HCT116 (cell line): ENCODE data around the gene ANAPC2. TPM values are rescaled to one million over a fixed set of nuclear protein-coding genes. Genes with fewer than 3 reads are reported as not detected.

Experiments
- ATAC-seq: fragments of 200-7000 bp; cut with Tn5 transposase; 2 replicates; pipeline ENCODE4 v1.9.1; 2020; ENCODE audit warnings: mild to moderate bottlenecking, moderate library complexity
- BruUV-seq: library from RNA; stranded (reverse); fragments of 400-500 nt; replicated peaks from 2 replicates; lab custom pipeline; 2021; lab: Mats Ljungman, UMichigan
- CTCF ChIA-PET: fragments of 300-600 bp; sonication (Branson Sonifier 250); formaldehyde crosslinking; loops from one replicate; lab custom pipeline; 2021; ENCODE audit warnings: antibody characterized with exemption; lab: Charles Lee
- POLR2A ChIA-PET: fragments of 300-600, 350-600 bp; sonication (Branson Sonifier 250); formaldehyde crosslinking; loops from one replicate; lab custom pipeline; 2021; ENCODE audit warnings: antibody characterized with exemption; lab: Charles Lee
- RAD21 ChIA-PET, 2 experiments: fragments of 300-600 bp; sonication (Branson Sonifier 250); formaldehyde crosslinking; loops; one replicate each; lab custom pipeline; 2023; ENCODE audit warnings: low total read pairs in 2 of 2; ENCODE audit not compliant: uncharacterized antibody in 2 of 2, unreplicated experiment in 2 of 2, low non-redundant PET in 1 of 2; lab: Charles Lee
- DNase-seq: peaks from one replicate; pipeline ENCODE4 v3.0.0-alpha.2; 2010; ENCODE audit warnings: low read depth, low spot score
- H2AFZ ChIP-seq: fragments of 200-600 bp; shearing (Covaris generic), sonication (generic); 2 replicates; pipeline ENCODE4 v1.6.1; 2017; ENCODE audit warnings: low read depth, mixed run types, mixed read lengths, antibody characterized with exemption, low read length; ENCODE audit not compliant: poor library complexity, severe bottlenecking
- H3K27ac ChIP-seq: 2 replicates; pipeline ENCODE4 v1.5.1; 2012; ENCODE audit warnings: low read depth, low read length
- H3K27me3 ChIP-seq: fragments of 200-600 bp; sonication (generic); 2 replicates; pipeline ENCODE4 v1.6.1; 2016; ENCODE audit warnings: mixed run types, low read length, mixed read lengths; ENCODE audit not compliant: insufficient read depth
- H3K36me3 ChIP-seq, 2 experiments: fragments of 200-500 bp in 1 of 2; fragments of 200-600 bp in 1 of 2; sonication (Bioruptor generic) in 1 of 2; sonication (generic) in 1 of 2; 2 replicates each; pipeline versions ENCODE4 v1.5.1 to v1.6.1; 2014 to 2016; ENCODE audit warnings: low read length in 2 of 2, inconsistent platforms in 1 of 2, mixed read lengths in 1 of 2, mixed run types in 1 of 2; ENCODE audit not compliant: insufficient read depth in 2 of 2, control insufficient read depth in 1 of 2
- H3K4me1 ChIP-seq, 2 experiments: fragments of 200-600 bp in 1 of 2; sonication (generic) in 1 of 2; 2 replicates each; pipeline versions ENCODE4 v1.5.1 to v1.6.1; 2012 to 2017; ENCODE audit warnings: low read length in 2 of 2, inconsistent platforms in 1 of 2, mild to moderate bottlenecking in 1 of 2, mixed read lengths in 1 of 2, mixed run types in 1 of 2, moderate library complexity in 1 of 2; ENCODE audit not compliant: insufficient read depth in 2 of 2, control insufficient read depth in 1 of 2
- H3K4me2 ChIP-seq: fragments of 200-600 bp; sonication (generic); 2 replicates; pipeline ENCODE4 v1.6.1; 2017; ENCODE audit warnings: mixed run types, low read length, mixed read lengths
- H3K4me3 ChIP-seq, 2 experiments: fragments of 200-600 bp in 1 of 2; sonication (generic) in 1 of 2; replicated peaks in 1 of 2; 2 replicates each; pipeline ENCODE4 v1.5.1; 2011 to 2016; ENCODE audit warnings: low read length in 2 of 2, control low read depth in 1 of 2, low read depth in 1 of 2, mild to moderate bottlenecking in 1 of 2, mixed read lengths in 1 of 2, mixed run types in 1 of 2
- H3K79me2 ChIP-seq: fragments of 200-600 bp; sonication (generic); 2 replicates; pipeline ENCODE4 v1.6.1; 2017; ENCODE audit warnings: mild to moderate bottlenecking, mixed run types, low read length, moderate library complexity, mixed read lengths; ENCODE audit not compliant: insufficient read depth
- H3K9ac ChIP-seq: fragments of 200-600 bp; sonication (generic); 2 replicates; pipeline ENCODE4 v1.6.1; 2016; ENCODE audit warnings: low read length, mixed read lengths
- H3K9me2 ChIP-seq: fragments of 200-600 bp; sonication (generic), shearing (Covaris generic); 2 replicates; pipeline ENCODE4 v1.6.1; 2017; ENCODE audit warnings: mixed run types, mild to moderate bottlenecking, moderate library complexity; ENCODE audit not compliant: insufficient read depth
- H3K9me3 ChIP-seq, 2 experiments: fragments of 200-500 bp in 1 of 2; fragments of 200-600 bp in 1 of 2; sonication (Bioruptor generic) in 1 of 2; sonication (generic) in 1 of 2; 2 replicates each; pipeline ENCODE4 v1.6.1; 2014 to 2017; ENCODE audit warnings: low read length in 2 of 2, mixed read lengths in 2 of 2, inconsistent platforms in 1 of 2, low read depth in 1 of 2, mild to moderate bottlenecking in 1 of 2, mixed run types in 1 of 2, moderate library complexity in 1 of 2; ENCODE audit not compliant: control insufficient read depth in 1 of 2, insufficient read depth in 1 of 2
- H4K20me1 ChIP-seq: fragments of 200-600 bp; sonication (generic), shearing (Covaris generic); 2 replicates; pipeline ENCODE4 v1.6.1; 2017; ENCODE audit warnings: mixed run types, mild to moderate bottlenecking, moderate library complexity; ENCODE audit not compliant: insufficient read depth
- CBX3 ChIP-seq: IDR thresholded peaks from 2 replicates; pipeline ENCODE4 v1.6.1; 2012; ENCODE audit warnings: low read depth
- CEBPB ChIP-seq: IDR thresholded peaks from 2 replicates; pipeline ENCODE4 v1.6.1; 2012; ENCODE audit warnings: low read depth
- EGR1 ChIP-seq: IDR thresholded peaks from 2 replicates; pipeline ENCODE4 v1.6.1; 2012; ENCODE audit warnings: low read depth
- EZH2 ChIP-seq: fragments of 200-600 bp; sonication (generic); IDR thresholded peaks from 2 replicates; pipeline ENCODE4 v1.6.1; 2017; ENCODE audit warnings: antibody characterized with exemption, mixed run types
- EZH2phosphoT487 ChIP-seq: fragments of 200-600 bp; IDR thresholded peaks from 2 replicates; pipeline ENCODE4 v1.6.1; 2018; ENCODE audit warnings: antibody characterized with exemption, borderline replicate concordance
- JUND ChIP-seq: IDR thresholded peaks from 2 replicates; pipeline ENCODE4 v1.6.1; 2012
- MAX ChIP-seq: IDR thresholded peaks from 2 replicates; pipeline ENCODE4 v1.6.1; 2012
- POLR2A ChIP-seq: IDR thresholded peaks from 2 replicates; pipeline ENCODE4 v1.7.0; 2011; ENCODE audit warnings: borderline replicate concordance; ENCODE audit not compliant: insufficient read depth, insufficient read length; ENCODE audit errors: extremely low read depth
- POLR2AphosphoS5 ChIP-seq: IDR thresholded peaks from 2 replicates; pipeline ENCODE4 v1.6.1; 2011; ENCODE audit warnings: mild to moderate bottlenecking, low read depth, low read length, moderate library complexity
- RAD21 ChIP-seq: IDR thresholded peaks from 2 replicates; pipeline ENCODE4 v1.6.1; 2012; ENCODE audit warnings: low read depth, mild to moderate bottlenecking
- SP1 ChIP-seq: IDR thresholded peaks from 2 replicates; pipeline ENCODE4 v1.6.1; 2012; ENCODE audit warnings: low read depth
- SRF ChIP-seq: IDR thresholded peaks from 2 replicates; pipeline ENCODE4 v1.6.1; 2012; ENCODE audit warnings: low read depth
- TCF7L2 ChIP-seq: IDR thresholded peaks from 2 replicates; pipeline ENCODE4 v1.7.0; 2011; ENCODE audit warnings: borderline replicate concordance, inconsistent platforms; ENCODE audit not compliant: insufficient read depth, insufficient read length; ENCODE audit errors: extremely low read depth
- YY1 ChIP-seq: IDR thresholded peaks from 2 replicates; pipeline ENCODE4 v1.6.1; 2011; ENCODE audit warnings: low read length, low read depth, moderate library complexity, mild to moderate bottlenecking; ENCODE audit not compliant: insufficient replicate concordance; ENCODE audit errors: extremely low read depth
- ZFX ChIP-seq: fragments of 450-650 bp; IDR thresholded peaks from 2 replicates; pipeline ENCODE4 v1.6.1; 2017
- ZNF274 ChIP-seq: fragments of 200-500 bp; sonication (Bioruptor generic); IDR thresholded peaks from 2 replicates; pipeline ENCODE4 v1.6.1; 2014; ENCODE audit warnings: mild to moderate bottlenecking, low read depth, low read length, inconsistent platforms
- intact Hi-C: fragments of 100-400 bp; cut with micrococcal nuclease; formaldehyde crosslinking; loops from 2 replicates; pipeline ENCODE4 v1.10.0; 2022
- total RNA-seq: library from RNA; stranded (reverse); gene quantifications from one replicate; pipeline ENCODE4 v1.2.1, GENCODE V29; 2021; ENCODE audit not compliant: unreplicated experiment
- TF ChIP-seq, protein P1 (sequence below): IDR thresholded peaks from 2 replicates; pipeline ENCODE4 v1.6.1; 2011; ENCODE audit warnings: mild to moderate bottlenecking, low read length, moderate library complexity; ENCODE audit not compliant: insufficient replicate concordance; ENCODE audit errors: extremely low read depth
- TF ChIP-seq, protein P2 (sequence below), 3 experiments: fragments of 200-600 bp in 1 of 3; sonication (generic) in 1 of 3; IDR thresholded peaks in 2 of 3; conservative IDR thresholded peaks in 1 of 3; 2 replicates each; pipeline ENCODE4 v1.5.1; 2012 to 2017; ENCODE audit warnings: low read depth in 2 of 3, low read length in 2 of 3, antibody characterized with exemption in 1 of 3, borderline replicate concordance in 1 of 3, control low read depth in 1 of 3, mild to moderate bottlenecking in 1 of 3, mixed read lengths in 1 of 3, mixed run types in 1 of 3, moderate library complexity in 1 of 3; ENCODE audit not compliant: insufficient read depth in 1 of 3
- TF ChIP-seq, protein P3 (sequence below): IDR thresholded peaks from 2 replicates; pipeline ENCODE4 v1.6.1; 2012

ANAPC2 gene
- total RNA-seq, 1 experiment from 2014 or later = 75.5 TPM

DNA sequence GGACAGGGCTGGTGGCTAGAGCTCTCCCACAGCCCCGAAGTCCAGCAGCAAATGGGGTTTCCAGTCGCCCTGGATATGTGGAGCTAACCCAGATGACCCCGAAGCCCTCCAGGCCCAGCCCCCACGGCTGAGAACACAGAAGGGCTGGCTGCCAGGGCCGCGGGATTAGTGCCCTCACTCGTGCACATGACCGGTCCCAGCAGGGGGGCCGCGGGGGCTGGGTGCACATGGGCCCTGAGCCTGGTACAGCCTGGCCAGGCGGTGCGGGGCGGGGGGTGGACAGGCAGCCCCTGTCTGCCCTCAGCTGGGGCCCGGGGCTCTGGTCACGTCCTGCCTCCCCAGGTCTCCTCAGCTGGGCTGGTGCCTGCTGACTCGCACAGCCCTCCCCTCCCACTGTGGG, 6.0 kb upstream of the ANAPC2 start:
- no TSS peak for BruUV-seq
- ATAC-seq = no peak
- DNase-seq = no peak
- H3K9ac ChIP-seq = no peak overlapping the region
- no peaks in the 10 kb centered on the region for H3K9me3 ChIP-seq
- intact Hi-C loops = no loop called here
- H3K27ac ChIP-seq = peak overlapping the region; percentile 38; the same call in 1 of the 2 replicates
- TF ChIP-seq, protein P1, sequence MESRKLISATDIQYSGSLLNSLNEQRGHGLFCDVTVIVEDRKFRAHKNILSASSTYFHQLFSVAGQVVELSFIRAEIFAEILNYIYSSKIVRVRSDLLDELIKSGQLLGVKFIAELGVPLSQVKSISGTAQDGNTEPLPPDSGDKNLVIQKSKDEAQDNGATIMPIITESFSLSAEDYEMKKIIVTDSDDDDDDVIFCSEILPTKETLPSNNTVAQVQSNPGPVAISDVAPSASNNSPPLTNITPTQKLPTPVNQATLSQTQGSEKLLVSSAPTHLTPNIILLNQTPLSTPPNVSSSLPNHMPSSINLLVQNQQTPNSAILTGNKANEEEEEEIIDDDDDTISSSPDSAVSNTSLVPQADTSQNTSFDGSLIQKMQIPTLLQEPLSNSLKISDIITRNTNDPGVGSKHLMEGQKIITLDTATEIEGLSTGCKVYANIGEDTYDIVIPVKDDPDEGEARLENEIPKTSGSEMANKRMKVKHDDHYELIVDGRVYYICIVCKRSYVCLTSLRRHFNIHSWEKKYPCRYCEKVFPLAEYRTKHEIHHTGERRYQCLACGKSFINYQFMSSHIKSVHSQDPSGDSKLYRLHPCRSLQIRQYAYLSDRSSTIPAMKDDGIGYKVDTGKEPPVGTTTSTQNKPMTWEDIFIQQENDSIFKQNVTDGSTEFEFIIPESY = no peak
- TF ChIP-seq POLR2A (no peak), EGR1 (no peak), ZNF274 (no peak), YY1 (no peak), ZFX (no peak), POLR2AphosphoS5 (no peak), SP1 (no peak), TCF7L2 (no peak), CEBPB (no peak), RAD21 (no peak), MAX (no peak), SRF (no peak), JUND (no peak), EZH2phosphoT487 (no peak), CBX3 (no peak), EZH2 (no peak)
- TF ChIP-seq, protein P2, sequence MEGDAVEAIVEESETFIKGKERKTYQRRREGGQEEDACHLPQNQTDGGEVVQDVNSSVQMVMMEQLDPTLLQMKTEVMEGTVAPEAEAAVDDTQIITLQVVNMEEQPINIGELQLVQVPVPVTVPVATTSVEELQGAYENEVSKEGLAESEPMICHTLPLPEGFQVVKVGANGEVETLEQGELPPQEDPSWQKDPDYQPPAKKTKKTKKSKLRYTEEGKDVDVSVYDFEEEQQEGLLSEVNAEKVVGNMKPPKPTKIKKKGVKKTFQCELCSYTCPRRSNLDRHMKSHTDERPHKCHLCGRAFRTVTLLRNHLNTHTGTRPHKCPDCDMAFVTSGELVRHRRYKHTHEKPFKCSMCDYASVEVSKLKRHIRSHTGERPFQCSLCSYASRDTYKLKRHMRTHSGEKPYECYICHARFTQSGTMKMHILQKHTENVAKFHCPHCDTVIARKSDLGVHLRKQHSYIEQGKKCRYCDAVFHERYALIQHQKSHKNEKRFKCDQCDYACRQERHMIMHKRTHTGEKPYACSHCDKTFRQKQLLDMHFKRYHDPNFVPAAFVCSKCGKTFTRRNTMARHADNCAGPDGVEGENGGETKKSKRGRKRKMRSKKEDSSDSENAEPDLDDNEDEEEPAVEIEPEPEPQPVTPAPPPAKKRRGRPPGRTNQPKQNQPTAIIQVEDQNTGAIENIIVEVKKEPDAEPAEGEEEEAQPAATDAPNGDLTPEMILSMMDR (IDR thresholded peaks at IDR 0.05 in 2 of 3, conservative IDR thresholded peaks at IDR 0.05 in 1 of 3; ENCODE audit: borderline replicate concordance in 1 of 3, insufficient read depth in 1 of 3, low read depth in 2 of 3, low read length in 2 of 3) = no peak
- TF ChIP-seq, protein P3, sequence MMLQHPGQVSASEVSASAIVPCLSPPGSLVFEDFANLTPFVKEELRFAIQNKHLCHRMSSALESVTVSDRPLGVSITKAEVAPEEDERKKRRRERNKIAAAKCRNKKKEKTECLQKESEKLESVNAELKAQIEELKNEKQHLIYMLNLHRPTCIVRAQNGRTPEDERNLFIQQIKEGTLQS = no peak
- no peaks in the 10 kb centered on the region for H3K9me2 ChIP-seq
- no peak overlapping the region for H2AFZ ChIP-seq
- ChIA-PET POLR2A (interaction anchor here (2.2 kb wide), 1 partner anchor 46 kb away, joined by 6 read pairs; the partner anchor contains the start of gene TUBB4B), RAD21 (no interaction called here), CTCF (interaction anchor here (1.2 to 1.7 kb wide), 2 partner anchors 33 to 42 kb away, joined by 3 to 4 read pairs; partner anchors contain the start of gene RNF224)
- H3K27me3 ChIP-seq = no peaks in the 10 kb centered on the region
- 0 out of 2 replicates have a peak overlapping the region, but pooled peaks have one; percentile 37 for H3K4me2 ChIP-seq
- H3K36me3 ChIP-seq = peaks cover 0 to 6% of the 10 kb centered on the region in 2 experiments; a peak in 1 of 4 replicates
- H3K79me2 ChIP-seq = peaks cover 27% of the 10 kb centered on the region
- H3K4me3 ChIP-seq = no peak overlapping the region
- H4K20me1 ChIP-seq = no peaks in the 10 kb centered on the region
- H3K4me1 ChIP-seq = peaks cover 35 to 57% of the 10 kb centered on the region in 2 experiments
